HG02610 (cell line): ENCODE data around the gene THAP3.

ENCODE experiments used
- ATAC-seq: cut with Tn5 transposase; IDR thresholded peaks from one replicate; pipeline ENCODE4 v1.9.1; 2021; ENCODE audit warnings: mild to moderate bottlenecking, moderate library complexity; ENCODE audit not compliant: unreplicated experiment

Gene THAP3

DNA sequence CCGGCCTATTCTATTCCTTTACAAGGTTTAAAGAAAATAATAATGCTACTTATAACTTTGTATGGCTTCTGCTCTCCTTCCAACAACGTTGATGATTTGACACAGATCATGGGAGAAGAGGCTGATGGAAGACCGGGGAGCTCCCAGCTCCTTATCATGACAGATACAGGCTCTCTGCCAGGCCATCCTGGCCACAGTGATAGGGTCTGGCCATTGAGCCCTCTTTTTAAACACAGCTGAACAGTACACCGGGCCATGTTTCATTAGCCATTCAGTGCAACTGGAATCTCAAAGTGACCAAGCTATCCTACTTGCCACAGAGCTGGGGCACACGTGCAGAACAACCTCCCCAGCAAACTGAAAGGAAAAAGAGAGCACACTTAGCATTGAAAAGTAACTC is 42.0 kb downstream of the THAP3 start:
- no peak for ATAC-seq

DNA sequence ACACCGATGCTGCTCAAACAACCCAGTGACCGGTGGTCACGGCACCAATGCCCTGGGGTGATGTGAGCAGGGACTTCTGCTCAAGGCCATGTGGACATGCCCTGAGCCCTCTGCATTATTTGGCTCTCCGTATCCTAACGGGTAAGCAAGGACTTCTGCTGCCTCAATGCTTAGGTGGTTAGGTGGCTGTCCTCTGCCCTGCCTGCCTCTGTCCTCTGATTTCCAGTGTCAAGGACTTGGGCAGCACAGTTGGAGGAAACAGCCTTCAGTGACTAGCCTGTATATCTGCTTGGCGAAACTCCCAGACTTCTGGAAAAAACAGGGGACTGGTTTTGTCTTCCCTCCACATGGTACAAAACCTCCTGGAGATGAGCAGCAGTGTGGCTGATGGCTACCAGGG is 42.5 kb downstream of the THAP3 start:
- ATAC-seq = no peak

DNA sequence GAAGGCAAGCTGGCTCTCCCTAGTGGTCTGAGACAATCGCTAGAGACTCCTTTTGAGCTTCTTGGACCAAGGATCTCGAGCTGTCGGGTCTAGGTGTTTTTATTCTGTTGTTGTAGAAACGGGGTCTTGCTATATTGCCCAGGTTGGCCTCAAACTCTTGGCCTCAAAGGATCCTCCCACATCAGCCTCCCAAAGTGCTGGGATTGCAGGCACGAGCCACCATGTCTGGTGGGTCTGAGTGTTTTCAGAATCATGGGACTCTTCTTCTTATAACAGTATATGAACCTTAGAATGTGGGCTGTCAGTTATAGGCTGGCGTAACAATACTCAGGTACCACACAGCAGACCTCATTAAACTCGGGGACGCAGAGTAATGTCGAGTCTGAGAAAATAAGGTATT is 43.8 kb downstream of the THAP3 start:
- ATAC-seq = no peak

DNA sequence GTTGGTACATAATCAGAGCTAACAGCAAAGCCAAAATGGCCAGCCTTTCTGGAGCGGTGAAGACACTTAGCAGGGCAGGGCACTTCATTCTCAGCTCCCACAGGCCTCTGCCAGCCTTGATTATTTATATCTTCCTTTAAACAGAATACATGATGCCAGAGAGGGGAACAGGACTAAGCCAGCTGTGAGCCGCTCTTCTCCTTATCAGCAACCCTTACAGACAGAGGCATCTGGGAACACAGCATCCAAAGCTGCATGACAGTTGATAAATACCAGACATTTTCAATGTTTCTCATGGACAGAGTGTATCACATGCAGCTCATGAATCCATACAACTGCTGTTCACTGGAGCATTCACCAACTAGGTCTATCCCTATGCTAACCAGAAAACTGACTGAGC is 47.9 kb downstream of the THAP3 start:
- ATAC-seq = no peak

DNA sequence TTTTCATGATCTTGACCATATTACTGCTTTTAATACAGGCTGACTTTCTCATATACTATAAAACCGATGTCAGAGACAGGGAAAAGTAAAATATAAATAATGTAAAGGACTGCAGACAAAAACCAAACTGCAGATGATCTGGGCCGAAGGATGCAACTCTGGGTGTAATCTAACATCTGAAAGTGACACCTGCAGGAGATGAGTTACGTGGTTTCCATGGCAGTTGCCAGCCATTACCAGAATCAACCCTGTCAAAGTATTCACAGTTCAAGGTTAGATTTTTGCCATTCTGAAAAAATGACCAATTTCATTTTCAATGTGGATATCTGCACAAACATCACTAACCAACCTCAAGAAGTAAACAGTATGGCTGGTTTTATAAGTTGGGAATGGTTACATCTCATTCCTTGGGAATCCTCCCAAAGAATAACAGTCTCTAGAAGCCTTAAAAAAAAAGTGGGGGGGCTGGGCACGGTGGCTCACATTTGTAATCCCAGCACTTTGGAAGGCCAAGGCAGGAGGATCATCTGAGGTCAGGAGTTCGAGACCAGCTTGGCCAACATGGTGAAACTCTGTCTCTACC is 49.2 kb downstream of the THAP3 start:
- no peak for ATAC-seq

DNA sequence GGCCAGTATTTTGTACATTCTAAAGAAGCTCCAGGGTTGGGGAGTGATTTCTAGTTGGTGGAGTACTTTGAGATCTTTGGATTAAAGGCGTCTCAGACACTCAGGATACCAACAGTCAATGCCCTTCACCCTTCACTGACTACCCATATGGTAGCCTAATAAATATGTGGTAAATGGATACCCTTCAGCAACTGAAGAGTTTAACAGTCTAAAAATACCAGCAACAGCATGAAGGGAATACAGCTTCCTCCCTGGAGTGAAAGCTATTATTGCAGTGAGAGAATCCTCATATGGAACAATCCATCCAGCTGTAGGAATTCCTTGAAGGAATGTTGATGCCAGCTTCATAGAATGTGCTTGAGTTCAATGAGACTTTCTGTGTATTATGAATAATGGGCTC is 50.1 kb downstream of the THAP3 start:
- ATAC-seq = no peak

DNA sequence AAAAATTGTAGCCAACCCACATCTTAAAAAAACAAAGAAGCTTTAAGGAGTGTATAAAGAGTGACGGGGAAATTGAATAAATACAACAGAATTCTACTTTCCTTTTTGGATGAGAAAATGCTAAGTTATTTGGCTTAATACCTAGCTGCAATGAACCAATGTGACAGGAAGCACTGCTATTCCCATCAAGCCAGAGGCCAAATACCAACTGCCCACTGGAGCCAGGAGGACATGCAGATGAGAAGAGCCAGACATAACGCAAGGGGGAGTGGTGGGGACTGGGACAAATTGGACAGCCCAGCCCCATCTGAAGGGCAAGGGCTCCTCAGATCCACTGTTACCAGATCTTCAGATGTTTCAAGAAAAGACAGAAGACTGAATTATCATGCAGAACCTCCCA is 51.3 kb downstream of the THAP3 start:
- no peak for ATAC-seq
